Measurements from ENCODE around the gene MESP1.

Gene MESP1

GRCh38 chr15:89770041-89770440, 19.0 kb upstream of the MESP1 start:
- Histone ChIP-seq H2AFZ (ENCODE audit: low read depth, low read length) (no peak overlapping the region), H3K79me2 (ENCODE audit: insufficient read depth, low read length) (no peaks in the 10 kb centered on the region), H4K20me1 (ENCODE audit: insufficient read depth, low read length) (no peaks in the 10 kb centered on the region), H3K9ac (ENCODE audit: low read depth, low read length) (no peak overlapping the region), H3K9me3 (ENCODE audit: insufficient read depth, low read length, severe bottlenecking) (no peaks in the 10 kb centered on the region), H3K27me3 (ENCODE audit: insufficient read depth, low read length, poor library complexity) (no peaks in the 10 kb centered on the region), H3K4me1 (ENCODE audit: insufficient read depth, low read length) (no peaks in the 10 kb centered on the region), H3K4me3 (ENCODE audit: low read depth in 1 of 2, low read length in 2 of 2) (no peak overlapping the region), H3K4me2 (ENCODE audit: insufficient read depth, low read length) (no peak overlapping the region), H3K27ac (ENCODE audit: low read length) (no peak overlapping the region), H3K36me3 (ENCODE audit: insufficient read depth, low read length) (no peaks in the 10 kb centered on the region)
- no peak for ATAC-seq (ENCODE audit: insufficient read depth, low read depth)
- DNase-seq, result no peak
- no peak for TF ChIP-seq EZH2 (IDR thresholded peaks at IDR 0.05; ENCODE audit: borderline replicate concordance, low read depth, low read length, severe bottlenecking)
- no peak for TF ChIP-seq CTCF (IDR thresholded peaks at IDR 0.05; ENCODE audit: borderline replicate concordance, extremely low read depth, low read length, poor library complexity, severe bottlenecking)

GRCh38 chr15:89769366-89769765, 18.3 kb upstream of the MESP1 start:
- Histone ChIP-seq H3K36me3 (ENCODE audit: insufficient read depth, low read length) (no peaks in the 10 kb centered on the region), H2AFZ (ENCODE audit: low read depth, low read length) (no peak overlapping the region), H3K79me2 (ENCODE audit: insufficient read depth, low read length) (no peaks in the 10 kb centered on the region), H3K4me2 (ENCODE audit: insufficient read depth, low read length) (no peak overlapping the region), H4K20me1 (ENCODE audit: insufficient read depth, low read length) (no peaks in the 10 kb centered on the region), H3K9ac (ENCODE audit: low read depth, low read length) (no peak overlapping the region), H3K9me3 (ENCODE audit: insufficient read depth, low read length, severe bottlenecking) (no peaks in the 10 kb centered on the region), H3K4me1 (ENCODE audit: insufficient read depth, low read length) (no peaks in the 10 kb centered on the region), H3K4me3 (ENCODE audit: low read depth in 1 of 2, low read length in 2 of 2) (no peak overlapping the region), H3K27ac (ENCODE audit: low read length) (no peak overlapping the region), H3K27me3 (ENCODE audit: insufficient read depth, low read length, poor library complexity) (no peaks in the 10 kb centered on the region)
- ATAC-seq (ENCODE audit: insufficient read depth, low read depth), result no peak
- DNase-seq, result no peak
- TF ChIP-seq EZH2 (IDR thresholded peaks at IDR 0.05; ENCODE audit: borderline replicate concordance, low read depth, low read length, severe bottlenecking) (no peak), CTCF (IDR thresholded peaks at IDR 0.05; ENCODE audit: borderline replicate concordance, extremely low read depth, low read length, poor library complexity, severe bottlenecking) (no peak)

GRCh38 chr15:89768071-89768500, 17.0 kb upstream of the MESP1 start:
- H3K9me3 ChIP-seq (ENCODE audit: insufficient read depth, low read length, severe bottlenecking), result no peaks in the 10 kb centered on the region
- H2AFZ ChIP-seq (ENCODE audit: low read depth, low read length), result no peak overlapping the region
- H3K9ac ChIP-seq (ENCODE audit: low read depth, low read length), result no peak overlapping the region
- H4K20me1 ChIP-seq (ENCODE audit: insufficient read depth, low read length), result no peaks in the 10 kb centered on the region
- no peaks in the 10 kb centered on the region for H3K4me1 ChIP-seq (ENCODE audit: insufficient read depth, low read length)
- H3K27me3 ChIP-seq (ENCODE audit: insufficient read depth, low read length, poor library complexity), result no peaks in the 10 kb centered on the region
- no peak for TF ChIP-seq EZH2 (IDR thresholded peaks at IDR 0.05; ENCODE audit: borderline replicate concordance, low read depth, low read length, severe bottlenecking)
- H3K4me3 ChIP-seq (ENCODE audit: low read depth in 1 of 2, low read length in 2 of 2), result no peak overlapping the region
- DNase-seq, result no peak
- ATAC-seq (ENCODE audit: insufficient read depth, low read depth), result no peak
- no peaks in the 10 kb centered on the region for H3K79me2 ChIP-seq (ENCODE audit: insufficient read depth, low read length)
- H3K4me2 ChIP-seq (ENCODE audit: insufficient read depth, low read length), result no peak overlapping the region
- H3K36me3 ChIP-seq (ENCODE audit: insufficient read depth, low read length), result no peaks in the 10 kb centered on the region
- H3K27ac ChIP-seq (ENCODE audit: low read length), result no peak overlapping the region

GRCh38 chr15:89767411-89767915, 16.4 kb upstream of the MESP1 start:
- DNase-seq (no peak), ATAC-seq (ENCODE audit: insufficient read depth, low read depth) (no peak)
- H3K4me2 ChIP-seq (ENCODE audit: insufficient read depth, low read length), result no peak overlapping the region
- no peak overlapping the region for H3K4me3 ChIP-seq (ENCODE audit: low read depth in 1 of 2, low read length in 2 of 2)
- no peak overlapping the region for H2AFZ ChIP-seq (ENCODE audit: low read depth, low read length)
- no peaks in the 10 kb centered on the region for H3K4me1 ChIP-seq (ENCODE audit: insufficient read depth, low read length)
- no peaks in the 10 kb centered on the region for H3K9me3 ChIP-seq (ENCODE audit: insufficient read depth, low read length, severe bottlenecking)
- no peaks in the 10 kb centered on the region for H3K27me3 ChIP-seq (ENCODE audit: insufficient read depth, low read length, poor library complexity)
- no peak overlapping the region for H3K9ac ChIP-seq (ENCODE audit: low read depth, low read length)
- no peaks in the 10 kb centered on the region for H3K79me2 ChIP-seq (ENCODE audit: insufficient read depth, low read length)
- H3K36me3 ChIP-seq (ENCODE audit: insufficient read depth, low read length), result no peaks in the 10 kb centered on the region
- no peak overlapping the region for H3K27ac ChIP-seq (ENCODE audit: low read length)
- no peaks in the 10 kb centered on the region for H4K20me1 ChIP-seq (ENCODE audit: insufficient read depth, low read length)
- no peak for TF ChIP-seq EZH2 (IDR thresholded peaks at IDR 0.05; ENCODE audit: borderline replicate concordance, low read depth, low read length, severe bottlenecking)
- TF ChIP-seq CTCF (IDR thresholded peaks at IDR 0.05; ENCODE audit: borderline replicate concordance, extremely low read depth, low read length, poor library complexity, severe bottlenecking), result no peak
